ENCODE measurements around the gene SPOCK1.

DNA sequence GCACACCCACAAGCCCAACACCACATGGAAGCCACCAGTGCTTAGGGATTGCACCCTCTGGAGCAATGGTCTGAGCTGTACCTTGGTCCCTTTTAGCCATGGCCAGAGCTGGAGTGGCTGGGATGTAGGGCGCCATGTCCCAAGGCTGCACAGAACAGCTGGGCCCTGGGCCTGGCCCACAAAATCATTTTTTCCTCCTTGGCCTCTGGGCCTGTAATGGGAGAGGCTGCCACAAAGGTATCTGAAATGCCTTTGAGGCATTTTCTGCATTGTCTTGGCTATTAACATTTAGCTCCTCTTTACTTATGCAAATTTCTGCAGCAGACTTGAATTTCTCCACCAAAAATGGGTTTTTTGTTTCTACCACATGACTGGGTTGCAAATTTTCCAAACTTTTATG is 117.6 kb downstream of the SPOCK1 start:
- TF ChIP-seq, protein P1, sequence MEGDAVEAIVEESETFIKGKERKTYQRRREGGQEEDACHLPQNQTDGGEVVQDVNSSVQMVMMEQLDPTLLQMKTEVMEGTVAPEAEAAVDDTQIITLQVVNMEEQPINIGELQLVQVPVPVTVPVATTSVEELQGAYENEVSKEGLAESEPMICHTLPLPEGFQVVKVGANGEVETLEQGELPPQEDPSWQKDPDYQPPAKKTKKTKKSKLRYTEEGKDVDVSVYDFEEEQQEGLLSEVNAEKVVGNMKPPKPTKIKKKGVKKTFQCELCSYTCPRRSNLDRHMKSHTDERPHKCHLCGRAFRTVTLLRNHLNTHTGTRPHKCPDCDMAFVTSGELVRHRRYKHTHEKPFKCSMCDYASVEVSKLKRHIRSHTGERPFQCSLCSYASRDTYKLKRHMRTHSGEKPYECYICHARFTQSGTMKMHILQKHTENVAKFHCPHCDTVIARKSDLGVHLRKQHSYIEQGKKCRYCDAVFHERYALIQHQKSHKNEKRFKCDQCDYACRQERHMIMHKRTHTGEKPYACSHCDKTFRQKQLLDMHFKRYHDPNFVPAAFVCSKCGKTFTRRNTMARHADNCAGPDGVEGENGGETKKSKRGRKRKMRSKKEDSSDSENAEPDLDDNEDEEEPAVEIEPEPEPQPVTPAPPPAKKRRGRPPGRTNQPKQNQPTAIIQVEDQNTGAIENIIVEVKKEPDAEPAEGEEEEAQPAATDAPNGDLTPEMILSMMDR (IDR thresholded peaks at IDR 0.05 in 2 of 3, conservative IDR thresholded peaks at IDR 0.05 in 1 of 3; ENCODE audit: borderline replicate concordance in 1 of 3, insufficient read depth in 1 of 3, low read depth in 2 of 3, low read length in 2 of 3): no peak
- TF ChIP-seq POLR2A (IDR thresholded peaks at IDR 0.05; ENCODE audit: borderline replicate concordance, extremely low read depth, insufficient read depth, insufficient read length) (no peak), CEBPB (IDR thresholded peaks at IDR 0.05; ENCODE audit: low read depth) (no peak), ZNF274 (IDR thresholded peaks at IDR 0.05; ENCODE audit: low read depth, low read length) (no peak)
- TF ChIP-seq, protein P2, sequence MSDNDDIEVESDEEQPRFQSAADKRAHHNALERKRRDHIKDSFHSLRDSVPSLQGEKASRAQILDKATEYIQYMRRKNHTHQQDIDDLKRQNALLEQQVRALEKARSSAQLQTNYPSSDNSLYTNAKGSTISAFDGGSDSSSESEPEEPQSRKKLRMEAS (IDR thresholded peaks at IDR 0.05): no peak

All from HCT116 (cell line).